HepG2 (cell line): Measurements from ENCODE around the gene MICOS13. TPM values are rescaled to one million over a fixed set of nuclear protein-coding genes. Genes with fewer than 3 reads are reported as not detected.

Source experiments
- ARNT2 ChIP-seq: sonication (generic); formaldehyde crosslinking; IDR thresholded peaks from 2 replicates; pipeline ENCODE4 v1.8.0; 2022; ENCODE audit warnings: mild to moderate bottlenecking, low read depth, missing genetic modification reagents, moderate library complexity
- DZIP1 ChIP-seq: sonication (generic); formaldehyde crosslinking; IDR thresholded peaks from 2 replicates; pipeline ENCODE4 v1.5.0; 2020; ENCODE audit warnings: mild to moderate bottlenecking, missing genetic modification reagents
- GABPB1 ChIP-seq: IDR thresholded peaks from 2 replicates; pipeline ENCODE4 v1.6.1; 2016; ENCODE audit warnings: mild to moderate bottlenecking, missing genetic modification reagents, moderate library complexity, missing compliant biosample characterization
- KLF16 ChIP-seq, 2 experiments: sonication (generic) in 1 of 2; formaldehyde crosslinking in 1 of 2; IDR thresholded peaks; 2 replicates each; pipeline versions ENCODE4 v1.6.1 to v1.8.0; 2016 to 2023; ENCODE audit warnings: missing genetic modification reagents in 2 of 2, missing compliant biosample characterization in 1 of 2
- MEIS1 ChIP-seq: sonication (generic); formaldehyde crosslinking; IDR thresholded peaks from 2 replicates; pipeline ENCODE4 v1.9.0; 2021; ENCODE audit warnings: mild to moderate bottlenecking, missing genetic modification reagents, moderate library complexity, borderline replicate concordance
- NCOA1 ChIP-seq: sonication (generic); formaldehyde crosslinking; IDR thresholded peaks from 2 replicates; pipeline ENCODE4 v1.9.0; 2021; ENCODE audit warnings: missing genetic modification reagents
- PREB ChIP-seq: sonication (generic); formaldehyde crosslinking; IDR thresholded peaks from 2 replicates; pipeline ENCODE4 v1.4.0; 2020; ENCODE audit warnings: missing genetic modification reagents
- RNF2 ChIP-seq: fragments of 450-650 bp; conservative IDR thresholded peaks from 2 replicates; pipeline ENCODE4 v1.6.1; 2016; ENCODE audit warnings: low read depth
- SALL1 ChIP-seq: sonication (generic); formaldehyde crosslinking; IDR thresholded peaks from 2 replicates; pipeline ENCODE4 v1.8.0; 2022; ENCODE audit warnings: mild to moderate bottlenecking, missing genetic modification reagents
- SIN3B ChIP-seq: fragments of 150-350 bp; IDR thresholded peaks from 2 replicates; pipeline ENCODE4 v1.6.1; 2014; ENCODE audit warnings: low read length
- SP4 ChIP-seq: sonication (generic); formaldehyde crosslinking; IDR thresholded peaks from 2 replicates; pipeline ENCODE4 v1.8.1; 2023; ENCODE audit warnings: mild to moderate bottlenecking, missing genetic modification reagents
- TAF1 ChIP-seq: sonication (generic); formaldehyde crosslinking; IDR thresholded peaks from 2 replicates; pipeline ENCODE4 v1.4.0; 2020; ENCODE audit warnings: missing genetic modification reagents
- TBL1XR1 ChIP-seq: fragments of 150-350 bp; IDR thresholded peaks from 2 replicates; pipeline ENCODE4 v1.6.1; 2014; ENCODE audit warnings: borderline replicate concordance, low read length; ENCODE audit not compliant: partially characterized antibody
- ZNF160 ChIP-seq: sonication (generic); formaldehyde crosslinking; IDR thresholded peaks from 2 replicates; pipeline ENCODE4 v1.8.0; 2022; ENCODE audit warnings: mild to moderate bottlenecking, inconsistent platforms, missing genetic modification reagents
- ZNF317 ChIP-seq: sonication (generic); formaldehyde crosslinking; IDR thresholded peaks from 2 replicates; pipeline ENCODE4 v1.5.0; 2020; ENCODE audit warnings: mild to moderate bottlenecking, missing genetic modification reagents
- ZNF367 ChIP-seq: sonication (generic); formaldehyde crosslinking; IDR thresholded peaks from 2 replicates; pipeline ENCODE4 v1.4.0; 2020; ENCODE audit warnings: missing genetic modification reagents, borderline replicate concordance
- ZNF616 ChIP-seq: sonication (generic); formaldehyde crosslinking; IDR thresholded peaks from 2 replicates; pipeline ENCODE4 v1.5.0; 2020; ENCODE audit warnings: low read depth, mild to moderate bottlenecking, missing genetic modification reagents
- ZNF7 ChIP-seq: IDR thresholded peaks from 2 replicates; pipeline ENCODE4 v1.6.1; 2016; ENCODE audit warnings: missing biosample characterization, missing genetic modification reagents
- ZNF710 ChIP-seq: sonication (generic); formaldehyde crosslinking; IDR thresholded peaks from 2 replicates; pipeline ENCODE4 v1.5.0; 2020; ENCODE audit warnings: mild to moderate bottlenecking, missing genetic modification reagents, borderline replicate concordance
- polyA plus RNA-seq, 8 experiments: library from polyadenylated mRNA; depleted of rRNA in 3 of 8; stranded (reverse) in 7 of 8; unstranded in 1 of 8; fragments of >200 nt; fragmentation: Illumina TruSeq in 4 of 8; extraction: Trizol in 4 of 8; gene quantifications; 2 replicates each; pipeline versions ENCODE4 v1.2.1 to v1.2.3, GENCODE V29; 2011 to 2016; ENCODE audit warnings: low read depth in 4 of 8, missing spikeins in 1 of 8, mixed read lengths in 1 of 8; ENCODE audit not compliant: insufficient read depth in 1 of 8
- total RNA-seq, 5 experiments: library from RNA; depleted of rRNA; stranded (reverse); fragments of >200 nt; fragmentation: Illumina TruSeq; extraction: Trizol; gene quantifications; 2 replicates each; pipeline ENCODE4 v1.2.3, GENCODE V29; 2016; ENCODE audit warnings: low read depth in 1 of 5
- TF ChIP-seq, protein P1 (sequence below): sonication (generic); formaldehyde crosslinking; IDR thresholded peaks from 2 replicates; pipeline ENCODE4 v1.8.1; 2023; ENCODE audit warnings: missing genetic modification reagents, mild to moderate bottlenecking, borderline replicate concordance

MICOS13 gene
- total and polyA plus RNA-seq, 2 of the 13 experiments (the other 11 are each of a cell fraction or from before 2014, with no cell fraction given) = 28.8 to 35.4 TPM

GRCh38 chr19:5690125-5690954 lies 10.0 kb upstream of the MICOS13 start, which contains the start of gene RPL36 (continued):
- TF ChIP-seq DZIP1 (CRISPR knock-in tag) (peak; percentile 65; the same call in 1 of the 2 replicates), MEIS1 (peak; percentile 76; the same call in 1 of the 2 replicates), SIN3B (no peak), NCOA1 (peak; percentile 74; the same call in 1 of the 2 replicates), PREB (no peak; the same call in 1 of the 2 replicates), ZNF616 (CRISPR knock-in tag) (peak; percentile 91), SP4 (CRISPR knock-in tag) (peak; percentile 90), GABPB1 (CRISPR knock-in tag) (peak; percentile 94), ZNF367 (CRISPR knock-in tag) (0 out of 2 replicates have a peak, but pooled peaks have one; percentile 43), ZNF160 (no peak; the same call in 1 of the 2 replicates), ZNF317 (CRISPR knock-in tag) (peak; percentile 24; the same call in 1 of the 2 replicates), ZNF7 (CRISPR knock-in tag) (no peak), ARNT2 (CRISPR knock-in tag) (peak; percentile 89), RNF2 (peak; percentile 74; the same call in 1 of the 2 replicates), ZNF710 (CRISPR knock-in tag) (no peak; the same call in 1 of the 2 replicates), KLF16 (CRISPR knock-in tag; IDR thresholded peaks at IDR 0.05) (peak; percentile 64 to 84; a peak in 2 of 4 replicates), SALL1 (CRISPR knock-in tag) (peak; percentile 78), TBL1XR1 (no peak), TAF1 (CRISPR knock-in tag) (peak; percentile 100)
- TF ChIP-seq, protein P1, sequence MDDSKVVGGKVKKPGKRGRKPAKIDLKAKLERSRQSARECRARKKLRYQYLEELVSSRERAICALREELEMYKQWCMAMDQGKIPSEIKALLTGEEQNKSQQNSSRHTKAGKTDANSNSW (CRISPR knock-in tag) = no peak
